Adrenal gland (tissue), 12 donors: ENCODE measurements around the gene KIF6. TPM values are rescaled to one million over a fixed set of nuclear protein-coding genes. Genes with fewer than 3 reads are reported as not detected.

Experiments
- DNase-seq, 7 donors: peaks; one replicate each; pipeline ENCODE4 v3.0.0-alpha.2; 2019 to 2020
- H3K27ac ChIP-seq, 5 donors: fragments of 200-600 bp; sonication (generic) in 4 of 5; 1 replicate in 3 of 5; 2 replicates in 2 of 5; pipeline versions ENCODE4 v1.5.1 to v1.8.0; 2016 to 2020; ENCODE audit warnings: mild to moderate bottlenecking in 1 of 5
- H3K27me3 ChIP-seq: fragments of 200-600 bp; 2 replicates; pipeline ENCODE4 v1.8.0; 2021
- H3K36me3 ChIP-seq, 2 donors: fragments of 200-600 bp; replicated peaks in 1 of 2; 1 replicate in 1 of 2; 2 replicates in 1 of 2; pipeline versions ENCODE4 v1.5.1 to v1.8.0; 2018 to 2022
- H3K4me1 ChIP-seq, 2 donors: fragments of 200-600 bp; replicated peaks in 1 of 2; 1 replicate in 1 of 2; 2 replicates in 1 of 2; pipeline versions ENCODE4 v1.5.1 to v1.8.0; 2018 to 2021
- H3K4me3 ChIP-seq, 4 donors: fragments of 200-600 bp; sonication (generic) in 3 of 4; one replicate each; pipeline ENCODE4 v1.5.1; 2016 to 2018
- H3K9me3 ChIP-seq, 3 donors: fragments of 200-600 bp; sonication (generic) in 1 of 3; replicated peaks in 1 of 3; 1 replicate in 2 of 3; 2 replicates in 1 of 3; pipeline versions ENCODE4 v1.5.1 to v1.8.0; 2016 to 2021
- CTCF ChIP-seq, 6 experiments: fragments of 450-650 bp in 4 of 6; fragments of 200-600 bp in 2 of 6; sonication (generic) in 1 of 6; IDR thresholded peaks; 1 replicate in 5 of 6; 2 replicates in 1 of 6; pipeline versions ENCODE4 v1.5.1 to v1.8.0; 2016 to 2021; ENCODE audit warnings: antibody characterized with exemption in 6 of 6, mild to moderate bottlenecking in 2 of 6, moderate library complexity in 1 of 6
- POLR2A ChIP-seq, 2 donors: fragments of 450-650 bp; IDR thresholded peaks; one replicate each; pipeline ENCODE4 v1.6.1; 2017; ENCODE audit warnings: antibody characterized with exemption in 2 of 2, mild to moderate bottlenecking in 2 of 2, moderate library complexity in 1 of 2
- WGBS, 4 donors: extraction: QIAGEN DNeasy Blood & Tissue Kit in 2 of 4; methylation state at CpG; one replicate each; pipeline versions ENCODE4 v1.1.5 to v1.1.7; 2013 to 2017; 5-methylcytosine and 5-hydroxymethylcytosine counted together
- intact Hi-C, 2 donors: fragments of 100-400 bp; cut with DNase I; formaldehyde crosslinking; loops; one replicate each; pipeline versions ENCODE4 v1.14.1 to v1.15.0; 2022 to 2023
- polyA plus RNA-seq, 3 donors: library from polyadenylated mRNA; stranded (reverse); fragments of 200-250 nt in 2 of 3; fragments of 350-450 nt in 1 of 3; fragmentation: Illumina TruSeq in 1 of 3; extraction: RNeasy Lipid Tissue Mini Kit (QIAGEN cat#74804) in 1 of 3; gene quantifications; one replicate each; pipeline ENCODE4 v1.2.3, GENCODE V29; 2013 to 2014
- total RNA-seq, 9 donors: library from RNA; depleted of rRNA in 4 of 9; stranded (reverse); fragments of >200 nt in 4 of 9; fragments of 120-200 nt in 1 of 9; fragmentation: NEBNext Ultra II Directional in 1 of 9; extraction: Animal tissue kit (Norgen Biotek cat#: 25700) in 1 of 9; gene quantifications; one replicate each; pipeline versions ENCODE4 v1.1.0 to v1.2.4, GENCODE V29; 2013 to 2023
- donor health status: healthy with polysubstance abuse.
- donor health status: Bipolar disorder and iron deficiency.
- donor health status: DM: yes; HTN: yes; CAD: no.
- donor health status: DM: no; HTN: no; CAD: no.
- donor health status: DM: no; HTN: no; CAD: no.
- donor health status: DM: yes; HTN: yes; CAD: no.

KIF6 gene
- total and polyA plus RNA-seq, 12 donors, result 0.52 to 4.2 (median 0.73) TPM

- no peaks in the 10 kb centered on the region for H3K4me1 ChIP-seq
- no peaks in the 10 kb centered on the region for H3K27me3 ChIP-seq
- H3K36me3 ChIP-seq, result no peaks in the 10 kb centered on the region
- intact Hi-C loops, result no loop called here
- 76 to 91% (median 87%) methylated on average over 3 of the region's 3 CpGs for WGBS, 4 donors
- no peak overlapping the region for H3K27ac ChIP-seq
- H3K9me3 ChIP-seq, result no peaks in the 10 kb centered on the region
- DNase-seq, result no peak
- H3K4me3 ChIP-seq, result no peak overlapping the region
- no peak for TF ChIP-seq CTCF (IDR thresholded peaks at IDR 0.05)
- TF ChIP-seq POLR2A (IDR thresholded peaks at IDR 0.05), result no peak
These were observed 297.1 kb downstream of the KIF6 start for GRCh38 chr6:39428152-39428551.

- H3K36me3 ChIP-seq, result no peaks in the 10 kb centered on the region
- H3K4me1 ChIP-seq, result no peaks in the 10 kb centered on the region
- intact Hi-C loops, result no loop called here
- H3K27ac ChIP-seq, result no peak overlapping the region
- no peaks in the 10 kb centered on the region for H3K9me3 ChIP-seq
- peak in 1 of 7 donors; percentile 11 for DNase-seq
- WGBS, 4 donors, result 41 to 70% (median 63%) methylated on average over 2 of the region's 2 CpGs
- no peak overlapping the region for H3K4me3 ChIP-seq
- TF ChIP-seq POLR2A (IDR thresholded peaks at IDR 0.05) (no peak), CTCF (IDR thresholded peaks at IDR 0.05) (no peak)
- H3K27me3 ChIP-seq, result no peaks in the 10 kb centered on the region
These were observed 299.1 kb downstream of the KIF6 start for GRCh38 chr6:39426073-39426456.

- intact Hi-C loops, result no loop called here
- Histone ChIP-seq H3K27ac (no peak overlapping the region), H3K27me3 (no peaks in the 10 kb centered on the region), H3K36me3 (no peaks in the 10 kb centered on the region), H3K4me1 (no peaks in the 10 kb centered on the region), H3K9me3 (no peaks in the 10 kb centered on the region), H3K4me3 (no peak overlapping the region)
- DNase-seq, result no peak
- WGBS, 4 donors, result 80 to 83% (median 82%) methylated on average over 6 of the region's 6 CpGs
- no peak for TF ChIP-seq POLR2A (IDR thresholded peaks at IDR 0.05)
- no peak for TF ChIP-seq CTCF (IDR thresholded peaks at IDR 0.05)
These were observed 299.7 kb downstream of the KIF6 start for GRCh38 chr6:39425346-39426072.

GRCh38 chr6:39424831-39425230 is 300.4 kb downstream of the KIF6 start:
- Histone ChIP-seq H3K4me1 (no peaks in the 10 kb centered on the region), H3K36me3 (no peaks in the 10 kb centered on the region), H3K4me3 (no peak overlapping the region), H3K9me3 (no peaks in the 10 kb centered on the region), H3K27me3 (no peaks in the 10 kb centered on the region), H3K27ac (no peak overlapping the region)
- DNase-seq, result no peak
- no peak for TF ChIP-seq CTCF (IDR thresholded peaks at IDR 0.05)
- 91 to 97% (median 93%) methylated on average over 2 to 3 of the region's 3 CpGs for WGBS, 4 donors
- intact Hi-C loops, result no loop called here
